B cell (primary cell): ENCODE results near the gene POGK.

Source experiments
- CTCF ChIP-seq: fragments of 200-600 bp; IDR thresholded peaks from one replicate; pipeline ENCODE4 v1.8.0; 2022; ENCODE audit warnings: antibody characterized with exemption, mild to moderate bottlenecking
- EZH2 ChIP-seq: IDR thresholded peaks from 2 replicates; pipeline ENCODE4 v1.6.1; 2012; ENCODE audit warnings: borderline replicate concordance, low read depth, mild to moderate bottlenecking, moderate library complexity, low read length; ENCODE audit not compliant: insufficient read depth, poor library complexity, severe bottlenecking

GRCh38 chr1:166903232-166903631 is 64.0 kb downstream of the POGK start:
- TF ChIP-seq CTCF: no peak
- no peak for TF ChIP-seq EZH2
